HepG2 (cell line): ENCODE measurements around the gene ENAH.

Experiments
- EZH2 ChIP-seq: conservative IDR thresholded peaks from 2 replicates; pipeline ENCODE4 v1.6.1; 2012; ENCODE audit warnings: mild to moderate bottlenecking, low read depth, low read length, moderate library complexity
- KDM4B ChIP-seq: sonication (generic); formaldehyde crosslinking; IDR thresholded peaks from 2 replicates; pipeline ENCODE4 v1.4.0; 2020; ENCODE audit warnings: missing genetic modification reagents
- NFYB ChIP-seq: sonication (generic); formaldehyde crosslinking; IDR thresholded peaks from 2 replicates; pipeline ENCODE4 v1.4.0; 2020; ENCODE audit warnings: missing genetic modification reagents
- PHF8 ChIP-seq: sonication (generic); formaldehyde crosslinking; IDR thresholded peaks from 2 replicates; pipeline ENCODE4 v1.5.0; 2020; ENCODE audit warnings: missing genetic modification reagents
- POLR2A ChIP-seq, 2 experiments: IDR thresholded peaks; 2 replicates each; pipeline ENCODE4 v1.6.1; 2011; ENCODE audit warnings: low read depth in 2 of 2, low read length in 2 of 2, mild to moderate bottlenecking in 1 of 2, moderate library complexity in 1 of 2; ENCODE audit not compliant: insufficient read depth in 1 of 2
- POLR2AphosphoS5 ChIP-seq: IDR thresholded peaks from 2 replicates; pipeline ENCODE4 v1.6.1; 2012; ENCODE audit warnings: low read depth, low read length
- RAD21 ChIP-seq: fragments of 450-650 bp; formaldehyde crosslinking; IDR thresholded peaks from 2 replicates; pipeline ENCODE4 v1.5.0; 2020; ENCODE audit warnings: mild to moderate bottlenecking
- SP2 ChIP-seq: sonication (generic); formaldehyde crosslinking; IDR thresholded peaks from 2 replicates; pipeline ENCODE4 v1.5.1; 2020; ENCODE audit warnings: mild to moderate bottlenecking, missing genetic modification reagents
- ZNF709 ChIP-seq: sonication (generic); formaldehyde crosslinking; IDR thresholded peaks from 2 replicates; pipeline ENCODE4 v1.5.0; 2020; ENCODE audit warnings: mild to moderate bottlenecking, missing genetic modification reagents

- TF ChIP-seq PHF8 (CRISPR knock-in tag) (no peak), POLR2A (IDR thresholded peaks at IDR 0.05; ENCODE audit: insufficient read depth in 1 of 2, low read depth in 2 of 2, low read length in 2 of 2) (no peak), RAD21 (CRISPR knock-in tag) (no peak), EZH2 (no peak), ZNF709 (CRISPR knock-in tag) (no peak), POLR2AphosphoS5 (no peak), NFYB (CRISPR knock-in tag) (no peak), SP2 (no peak), KDM4B (CRISPR knock-in tag) (no peak)
These were observed 56.2 kb downstream of the ENAH start for GRCh38 chr1:225596736-225597135.
